GM12872 (cell line): Measurements from ENCODE around the gene AOPEP.
A peak's percentile ranks its signal among the peaks of the same experiment; 100 is the strongest.

Experiments
- TF ChIP-seq, protein P1 (sequence below): IDR thresholded peaks from 3 replicates; pipeline ENCODE4 v1.5.1; 2011; ENCODE audit warnings: low read depth, mild to moderate bottlenecking, low read length, moderate library complexity; ENCODE audit not compliant: insufficient read depth

The AOPEP gene

DNA sequence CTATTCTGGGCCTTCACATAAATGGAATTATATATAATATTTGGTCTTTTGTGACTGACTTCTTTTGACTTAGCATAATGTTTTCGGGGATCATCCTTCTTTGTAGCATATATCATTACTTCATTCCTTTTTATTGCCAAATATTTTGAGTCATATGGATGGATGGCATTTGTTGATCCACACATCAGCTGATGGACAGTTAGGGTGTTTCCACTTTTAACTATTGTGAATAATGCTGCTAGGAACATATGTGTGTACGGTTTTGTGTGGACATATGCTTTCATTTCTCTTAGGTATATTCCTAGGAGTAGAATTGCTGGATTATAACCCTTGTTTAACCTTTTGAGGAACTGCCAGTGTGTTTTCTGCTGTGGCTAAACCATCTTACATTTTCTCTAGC, 341.4 kb downstream of the AOPEP start:
- TF ChIP-seq, protein P1, sequence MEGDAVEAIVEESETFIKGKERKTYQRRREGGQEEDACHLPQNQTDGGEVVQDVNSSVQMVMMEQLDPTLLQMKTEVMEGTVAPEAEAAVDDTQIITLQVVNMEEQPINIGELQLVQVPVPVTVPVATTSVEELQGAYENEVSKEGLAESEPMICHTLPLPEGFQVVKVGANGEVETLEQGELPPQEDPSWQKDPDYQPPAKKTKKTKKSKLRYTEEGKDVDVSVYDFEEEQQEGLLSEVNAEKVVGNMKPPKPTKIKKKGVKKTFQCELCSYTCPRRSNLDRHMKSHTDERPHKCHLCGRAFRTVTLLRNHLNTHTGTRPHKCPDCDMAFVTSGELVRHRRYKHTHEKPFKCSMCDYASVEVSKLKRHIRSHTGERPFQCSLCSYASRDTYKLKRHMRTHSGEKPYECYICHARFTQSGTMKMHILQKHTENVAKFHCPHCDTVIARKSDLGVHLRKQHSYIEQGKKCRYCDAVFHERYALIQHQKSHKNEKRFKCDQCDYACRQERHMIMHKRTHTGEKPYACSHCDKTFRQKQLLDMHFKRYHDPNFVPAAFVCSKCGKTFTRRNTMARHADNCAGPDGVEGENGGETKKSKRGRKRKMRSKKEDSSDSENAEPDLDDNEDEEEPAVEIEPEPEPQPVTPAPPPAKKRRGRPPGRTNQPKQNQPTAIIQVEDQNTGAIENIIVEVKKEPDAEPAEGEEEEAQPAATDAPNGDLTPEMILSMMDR: no peak

DNA sequence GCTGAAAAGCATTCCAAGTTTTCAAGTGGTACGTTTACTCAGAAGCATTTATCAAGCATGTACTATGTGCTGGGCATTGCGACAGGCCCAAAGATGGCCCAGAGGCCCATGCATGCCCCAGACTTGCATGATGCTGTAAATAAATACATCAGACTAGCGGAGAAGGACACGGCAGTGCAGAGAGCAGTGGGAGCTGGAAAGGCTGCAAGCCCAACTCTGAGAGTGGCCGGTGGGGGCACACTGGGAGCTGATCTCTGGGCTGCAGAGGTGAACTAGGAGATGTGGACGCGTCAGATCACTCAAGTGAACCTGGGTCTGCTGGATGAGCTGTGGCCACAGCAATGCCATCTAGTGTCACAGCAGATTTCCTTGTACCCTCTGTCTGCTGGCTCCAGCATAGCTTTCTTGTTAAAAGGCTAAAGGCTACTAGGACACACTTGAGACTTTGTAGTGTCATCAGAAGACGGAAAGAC, 344.1 kb downstream of the AOPEP start:
- TF ChIP-seq, protein P1: no peak

DNA sequence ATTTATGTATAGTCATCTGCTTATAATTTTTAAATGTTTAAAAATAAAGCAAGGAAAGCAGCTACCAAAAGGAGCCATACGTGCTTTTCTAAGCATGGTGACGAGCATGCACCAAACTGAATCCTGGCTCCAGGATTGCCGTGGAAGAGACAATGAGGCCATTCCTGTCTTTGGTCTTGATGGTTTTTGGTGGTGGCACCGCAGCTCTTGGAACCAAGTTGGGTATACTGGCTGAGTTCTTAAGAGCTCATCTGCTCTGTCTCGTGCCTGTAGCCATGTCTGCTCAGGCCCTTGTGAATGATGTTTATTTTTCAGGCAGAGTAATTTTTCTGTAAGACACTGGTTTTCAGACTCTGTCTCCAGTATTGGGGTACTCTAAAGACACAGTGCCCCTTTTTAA, 345.0 kb downstream of the AOPEP start:
- TF ChIP-seq, protein P1: no peak

DNA sequence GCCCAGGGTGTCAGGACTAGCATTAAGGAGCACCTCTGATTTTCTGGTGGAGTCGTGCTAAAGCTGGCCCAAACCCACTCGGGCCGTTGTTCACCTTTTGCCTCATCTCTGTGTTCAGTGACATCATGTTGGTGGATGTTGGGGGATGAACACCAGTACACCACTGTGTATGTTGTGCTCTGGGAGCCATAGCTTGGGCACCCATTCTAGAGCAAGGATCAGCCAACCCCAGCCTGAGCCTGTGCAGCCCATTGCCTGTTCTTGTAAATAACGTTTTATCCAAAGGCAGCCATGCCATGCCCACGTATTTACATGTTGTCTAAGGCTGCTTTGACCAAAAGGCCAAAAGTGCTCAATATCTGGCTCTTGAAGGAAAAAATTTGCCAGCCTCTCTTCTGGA, 345.4 kb downstream of the AOPEP start:
- TF ChIP-seq, protein P1: no peak

DNA sequence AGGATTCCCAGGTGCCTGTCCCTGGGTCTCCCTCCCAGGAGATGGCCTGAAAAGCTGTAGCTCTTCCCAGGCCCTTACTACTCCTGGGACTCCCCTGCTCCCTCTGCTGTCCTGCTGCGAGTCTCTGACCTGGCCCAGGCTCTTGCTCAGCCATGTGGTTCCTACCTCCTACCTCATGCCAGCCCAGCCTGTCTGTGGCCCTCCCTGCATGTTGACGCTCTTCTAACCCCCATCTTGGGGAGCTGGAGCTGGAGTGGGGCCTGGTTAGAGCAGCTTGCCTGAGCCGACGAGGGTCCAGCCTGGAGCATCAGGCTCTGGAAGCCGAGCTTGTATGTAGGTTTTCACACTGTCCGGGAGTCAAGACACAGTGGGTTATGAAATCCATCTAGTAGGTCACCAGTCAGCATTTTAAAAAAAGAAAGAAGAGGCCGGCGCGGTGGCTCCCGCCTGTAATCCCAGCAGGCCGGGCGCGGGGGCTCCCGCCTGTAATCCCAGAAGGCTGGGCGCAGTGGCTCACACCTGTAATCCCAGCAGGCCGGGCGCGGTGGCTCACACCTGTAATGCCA, 346.6 kb downstream of the AOPEP start:
- TF ChIP-seq, protein P1: 0 out of 3 replicates have a peak, but pooled peaks have one; percentile 8

DNA sequence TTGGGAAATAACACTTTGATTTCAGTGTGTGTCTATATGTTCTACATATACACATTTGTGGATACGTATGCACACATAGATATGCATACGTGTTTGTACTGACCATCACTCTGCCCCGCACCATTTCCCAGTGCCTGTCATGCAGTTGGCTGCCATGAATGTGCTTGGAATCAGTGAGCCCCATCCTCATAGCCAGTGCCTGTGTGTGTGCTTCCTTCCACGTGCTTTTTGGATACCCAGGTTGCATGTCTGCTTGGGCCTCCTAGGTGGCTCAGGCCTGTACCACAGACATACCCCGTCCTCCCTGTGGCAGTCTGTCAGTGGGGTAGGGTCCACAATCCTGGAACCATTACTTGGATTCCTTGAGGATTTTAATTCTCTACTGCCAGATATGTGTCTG, 347.4 kb downstream of the AOPEP start:
- TF ChIP-seq, protein P1: no peak

DNA sequence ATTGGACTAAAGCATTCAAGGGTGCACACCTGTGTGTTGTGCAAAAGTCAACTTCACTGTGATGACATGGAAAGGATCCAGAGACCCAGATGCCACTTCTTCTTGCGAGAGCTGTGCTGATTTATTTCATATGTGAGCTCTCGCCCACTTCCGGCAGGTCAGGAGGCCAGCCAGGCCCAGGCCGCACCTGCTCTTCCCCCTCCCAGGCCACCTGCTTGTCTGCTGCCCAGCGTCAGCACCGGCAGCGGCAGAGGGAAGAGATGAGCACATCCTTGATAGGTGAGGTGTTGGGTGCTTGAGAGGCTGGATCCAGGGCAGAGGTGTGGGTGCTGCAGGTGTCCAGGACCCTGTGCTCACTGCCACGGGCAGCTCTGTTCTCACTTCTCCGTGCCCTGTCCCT, 348.1 kb downstream of the AOPEP start:
- TF ChIP-seq, protein P1: no peak
